Thyroid gland (tissue), 4 donors: Measurements from ENCODE around the gene FOXP1.

Experiments
- POLR2A ChIP-seq, 2 donors: fragments of 450-650 bp; IDR thresholded peaks; one replicate each; pipeline ENCODE4 v1.6.1; 2017; ENCODE audit warnings: antibody characterized with exemption in 2 of 2, mild to moderate bottlenecking in 2 of 2, moderate library complexity in 1 of 2
- TF ChIP-seq, protein P1 (sequence below), 6 experiments: fragments of 200-600 bp in 3 of 6; fragments of 450-650 bp in 3 of 6; sonication (generic) in 3 of 6; IDR thresholded peaks; one replicate each; pipeline ENCODE4 v1.5.1; 2016 to 2019; ENCODE audit warnings: antibody characterized with exemption in 6 of 6, mild to moderate bottlenecking in 2 of 6, inconsistent platforms in 1 of 6, moderate library complexity in 1 of 6

DNA sequence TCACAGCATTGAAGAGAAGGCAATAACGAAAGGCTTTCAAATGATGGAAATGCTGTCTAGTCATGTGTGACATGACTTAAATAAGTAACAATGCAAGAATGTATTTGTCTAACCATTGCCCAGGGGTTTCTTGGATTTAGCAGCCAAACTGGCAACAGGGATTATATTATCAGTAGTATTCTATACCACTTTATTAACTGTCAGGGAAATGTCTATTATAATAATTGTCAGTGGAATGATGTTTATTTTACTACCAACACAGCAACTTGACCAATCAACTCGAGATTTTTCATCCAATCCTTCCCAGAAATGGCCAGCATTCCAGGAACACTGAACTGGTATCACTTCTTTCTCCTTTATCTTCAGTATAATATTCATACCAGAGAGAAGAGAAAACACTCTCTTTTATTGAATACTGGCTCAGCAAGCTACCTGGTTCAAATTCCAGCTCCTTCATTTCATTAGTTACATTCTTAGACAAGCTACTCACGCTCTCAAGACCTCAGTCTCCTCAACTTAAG, 66.2 kb downstream of the FOXP1 start:
- TF ChIP-seq, protein P1, sequence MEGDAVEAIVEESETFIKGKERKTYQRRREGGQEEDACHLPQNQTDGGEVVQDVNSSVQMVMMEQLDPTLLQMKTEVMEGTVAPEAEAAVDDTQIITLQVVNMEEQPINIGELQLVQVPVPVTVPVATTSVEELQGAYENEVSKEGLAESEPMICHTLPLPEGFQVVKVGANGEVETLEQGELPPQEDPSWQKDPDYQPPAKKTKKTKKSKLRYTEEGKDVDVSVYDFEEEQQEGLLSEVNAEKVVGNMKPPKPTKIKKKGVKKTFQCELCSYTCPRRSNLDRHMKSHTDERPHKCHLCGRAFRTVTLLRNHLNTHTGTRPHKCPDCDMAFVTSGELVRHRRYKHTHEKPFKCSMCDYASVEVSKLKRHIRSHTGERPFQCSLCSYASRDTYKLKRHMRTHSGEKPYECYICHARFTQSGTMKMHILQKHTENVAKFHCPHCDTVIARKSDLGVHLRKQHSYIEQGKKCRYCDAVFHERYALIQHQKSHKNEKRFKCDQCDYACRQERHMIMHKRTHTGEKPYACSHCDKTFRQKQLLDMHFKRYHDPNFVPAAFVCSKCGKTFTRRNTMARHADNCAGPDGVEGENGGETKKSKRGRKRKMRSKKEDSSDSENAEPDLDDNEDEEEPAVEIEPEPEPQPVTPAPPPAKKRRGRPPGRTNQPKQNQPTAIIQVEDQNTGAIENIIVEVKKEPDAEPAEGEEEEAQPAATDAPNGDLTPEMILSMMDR (IDR thresholded peaks at IDR 0.05), result no peak
- no peak for TF ChIP-seq POLR2A (IDR thresholded peaks at IDR 0.05)
